ENCODE results near the gene EIPR1. TPM values are rescaled to one million over a fixed set of nuclear protein-coding genes. Genes with fewer than 3 reads are reported as not detected.

Gene EIPR1
- polyA plus RNA-seq, 2 of the 4 experiments (the other 2 are of a cell fraction) = 55.0 to 65.0 TPM

DNA sequence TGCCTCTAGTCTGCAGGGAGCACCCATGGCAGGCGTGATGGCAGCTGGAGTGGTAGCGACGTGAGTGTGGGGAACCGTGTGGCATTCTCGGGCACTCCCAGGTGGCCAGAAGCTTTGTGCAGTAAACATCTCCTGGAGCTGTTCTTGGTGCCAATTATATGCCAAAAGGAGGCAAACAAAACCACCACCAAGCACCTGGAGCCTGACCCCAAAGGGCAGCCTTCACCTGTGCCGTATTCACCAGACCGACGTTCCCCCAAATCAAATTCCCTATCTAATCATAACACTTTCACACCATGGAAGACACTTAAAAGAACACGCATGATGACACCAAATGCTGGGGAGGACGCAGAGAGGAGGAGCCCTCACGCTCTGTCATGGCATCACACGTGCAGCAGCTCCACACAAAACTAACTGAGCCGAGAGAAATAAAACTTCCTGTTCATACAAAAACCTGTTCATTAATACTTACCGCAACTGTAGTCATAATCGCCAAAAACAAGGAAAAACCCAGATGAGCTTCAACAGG, 123.6 kb downstream of the EIPR1 start:
- WGBS (ENCODE audit: missing lambda C conversion rate) = 82% methylated on average over 15 of the region's 15 CpGs
- ATAC-seq = no peak
- Histone ChIP-seq H3K4me2 (no peak overlapping the region), H3K27ac (no peak overlapping the region), H3K4me1 (no peaks in the 10 kb centered on the region), H3K9me3 (peaks cover 24% of the 10 kb centered on the region), H3K4me3 (no peak overlapping the region)
- FAIRE-seq = no peak
- ChIA-PET CTCF (interaction anchor here (1.5 kb wide), 1 partner anchor 12 kb away, joined by 5 read pairs; no protein-coding TSS in a partner anchor), POLR2A (no interaction called here)
- no peak for DNase-seq (ENCODE audit: low read depth in 1 of 2, low spot score in 1 of 2)
- TF ChIP-seq BCL3 (IDR thresholded peaks at IDR 0.05) = no peak
- TF ChIP-seq POLR2AphosphoS2 (conservative IDR thresholded peaks at IDR 0.05; ENCODE audit: low read length) = no peak
- no peak for TF ChIP-seq RFX5 (IDR thresholded peaks at IDR 0.05)
- TF ChIP-seq CTCF (IDR thresholded peaks at IDR 0.05) = no peak
- TF ChIP-seq POLR2A (IDR thresholded peaks at IDR 0.05; ENCODE audit: low read length) = no peak
- no peak for TF ChIP-seq NFE2L2 (conservative IDR thresholded peaks at IDR 0.05; ENCODE audit: low read length)
- no peak for TF ChIP-seq TP53 (CRISPR knock-in tag; IDR thresholded peaks at IDR 0.05)
- no peak for TF ChIP-seq HDAC2 (IDR thresholded peaks at IDR 0.05)
- TF ChIP-seq CBX2 (IDR thresholded peaks at IDR 0.05; ENCODE audit: borderline replicate concordance, low read depth) = no peak
- TF ChIP-seq EHMT2 (IDR thresholded peaks at IDR 0.05; ENCODE audit: low read depth) = no peak
- no peak for TF ChIP-seq KDM1A (IDR thresholded peaks at IDR 0.05; ENCODE audit: low read depth)
- TF ChIP-seq RCOR1 (IDR thresholded peaks at IDR 0.05; ENCODE audit: low read depth, low read length) = no peak
- no peak for TF ChIP-seq CHD2 (IDR thresholded peaks at IDR 0.05; ENCODE audit: low read length, partially characterized antibody)
- no peak for TF ChIP-seq EP300 (IDR thresholded peaks at IDR 0.05)
- TF ChIP-seq GATA3 (IDR thresholded peaks at IDR 0.05; ENCODE audit: borderline replicate concordance) = no peak
- TF ChIP-seq MAZ (IDR thresholded peaks at IDR 0.05; ENCODE audit: borderline replicate concordance, low read depth, low read length) = no peak
- TF ChIP-seq FOSB (CRISPR knock-in tag; IDR thresholded peaks at IDR 0.05) = no peak
- no peak for TF ChIP-seq JUN (IDR thresholded peaks at IDR 0.05)
- no peak for TF ChIP-seq ZNF302 (CRISPR knock-in tag; IDR thresholded peaks at IDR 0.05)

- DNase-seq (ENCODE audit: low read depth in 1 of 2, low spot score in 1 of 2) = no peak
- no peak for TF ChIP-seq RCOR1 (IDR thresholded peaks at IDR 0.05; ENCODE audit: low read depth, low read length)
- TF ChIP-seq, protein P1, sequence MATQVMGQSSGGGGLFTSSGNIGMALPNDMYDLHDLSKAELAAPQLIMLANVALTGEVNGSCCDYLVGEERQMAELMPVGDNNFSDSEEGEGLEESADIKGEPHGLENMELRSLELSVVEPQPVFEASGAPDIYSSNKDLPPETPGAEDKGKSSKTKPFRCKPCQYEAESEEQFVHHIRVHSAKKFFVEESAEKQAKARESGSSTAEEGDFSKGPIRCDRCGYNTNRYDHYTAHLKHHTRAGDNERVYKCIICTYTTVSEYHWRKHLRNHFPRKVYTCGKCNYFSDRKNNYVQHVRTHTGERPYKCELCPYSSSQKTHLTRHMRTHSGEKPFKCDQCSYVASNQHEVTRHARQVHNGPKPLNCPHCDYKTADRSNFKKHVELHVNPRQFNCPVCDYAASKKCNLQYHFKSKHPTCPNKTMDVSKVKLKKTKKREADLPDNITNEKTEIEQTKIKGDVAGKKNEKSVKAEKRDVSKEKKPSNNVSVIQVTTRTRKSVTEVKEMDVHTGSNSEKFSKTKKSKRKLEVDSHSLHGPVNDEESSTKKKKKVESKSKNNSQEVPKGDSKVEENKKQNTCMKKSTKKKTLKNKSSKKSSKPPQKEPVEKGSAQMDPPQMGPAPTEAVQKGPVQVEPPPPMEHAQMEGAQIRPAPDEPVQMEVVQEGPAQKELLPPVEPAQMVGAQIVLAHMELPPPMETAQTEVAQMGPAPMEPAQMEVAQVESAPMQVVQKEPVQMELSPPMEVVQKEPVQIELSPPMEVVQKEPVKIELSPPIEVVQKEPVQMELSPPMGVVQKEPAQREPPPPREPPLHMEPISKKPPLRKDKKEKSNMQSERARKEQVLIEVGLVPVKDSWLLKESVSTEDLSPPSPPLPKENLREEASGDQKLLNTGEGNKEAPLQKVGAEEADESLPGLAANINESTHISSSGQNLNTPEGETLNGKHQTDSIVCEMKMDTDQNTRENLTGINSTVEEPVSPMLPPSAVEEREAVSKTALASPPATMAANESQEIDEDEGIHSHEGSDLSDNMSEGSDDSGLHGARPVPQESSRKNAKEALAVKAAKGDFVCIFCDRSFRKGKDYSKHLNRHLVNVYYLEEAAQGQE (IDR thresholded peaks at IDR 0.05) = peak; percentile 65
- no peak for ATAC-seq
- CTCF ChIA-PET = no interaction called here
- FAIRE-seq = no peak
- Histone ChIP-seq H3K27ac (no peak overlapping the region), H3K4me2 (no peak overlapping the region), H3K4me1 (no peaks in the 10 kb centered on the region), H3K4me3 (no peak overlapping the region), H3K9me3 (peaks cover 31% of the 10 kb centered on the region)
- POLR2A ChIA-PET = no interaction called here
- 97% methylated on average over 15 of the region's 15 CpGs for WGBS (ENCODE audit: missing lambda C conversion rate)
Measured at GRCh38 chr2:3251946-3252345, 125.7 kb downstream of the EIPR1 start.
